HepG2 (cell line): ENCODE results near the gene SWSAP1. TPM values are rescaled to one million over a fixed set of nuclear protein-coding genes. Genes with fewer than 3 reads are reported as not detected.

Experiments
- ADNP ChIP-seq: sonication (generic); formaldehyde crosslinking; IDR thresholded peaks from 2 replicates; pipeline ENCODE4 v1.4.0; 2020; ENCODE audit warnings: missing genetic modification reagents
- HDAC1 ChIP-seq: sonication (generic); formaldehyde crosslinking; IDR thresholded peaks from 2 replicates; pipeline ENCODE4 v1.5.1; 2020; ENCODE audit warnings: mild to moderate bottlenecking, missing genetic modification reagents
- HNF1A ChIP-seq, 2 experiments: sonication (generic) in 1 of 2; formaldehyde crosslinking in 1 of 2; IDR thresholded peaks; 2 replicates each; pipeline versions ENCODE4 v1.4.0 to v1.6.1; 2016 to 2020; ENCODE audit warnings: borderline replicate concordance in 1 of 2, low read depth in 1 of 2, mild to moderate bottlenecking in 1 of 2, missing genetic modification reagents in 1 of 2
- MIXL1 ChIP-seq: IDR thresholded peaks from 2 replicates; pipeline ENCODE4 v1.6.1; 2016
- MTF2 ChIP-seq: sonication (generic); formaldehyde crosslinking; IDR thresholded peaks from 2 replicates; pipeline ENCODE4 v1.5.0; 2020; ENCODE audit warnings: missing genetic modification reagents, borderline replicate concordance
- ONECUT2 ChIP-seq: sonication (generic); formaldehyde crosslinking; IDR thresholded peaks from 2 replicates; pipeline ENCODE4 v1.4.0; 2020; ENCODE audit warnings: missing genetic modification reagents
- SMYD3 ChIP-seq: sonication (generic); formaldehyde crosslinking; IDR thresholded peaks from 2 replicates; pipeline ENCODE4 v1.8.1; 2023; ENCODE audit warnings: mild to moderate bottlenecking, missing genetic modification reagents
- TRIM22 ChIP-seq: fragments of 450-650 bp; IDR thresholded peaks from 2 replicates; pipeline ENCODE4 v1.6.1; 2017
- ZNF18 ChIP-seq: sonication (generic); formaldehyde crosslinking; IDR thresholded peaks from 2 replicates; pipeline ENCODE4 v1.8.0; 2022; ENCODE audit warnings: mild to moderate bottlenecking, missing genetic modification reagents; ENCODE audit not compliant: insufficient replicate concordance
- ZNF24 ChIP-seq: fragments of 450-650 bp; IDR thresholded peaks from 2 replicates; pipeline ENCODE4 v1.6.1; 2017; ENCODE audit warnings: antibody characterized with exemption, mild to moderate bottlenecking
- polyA plus RNA-seq, 8 experiments: library from polyadenylated mRNA; depleted of rRNA in 3 of 8; stranded (reverse) in 7 of 8; unstranded in 1 of 8; fragments of >200 nt; fragmentation: Illumina TruSeq in 4 of 8; extraction: Trizol in 4 of 8; gene quantifications; 2 replicates each; pipeline versions ENCODE4 v1.2.1 to v1.2.3, GENCODE V29; 2011 to 2016; ENCODE audit warnings: low read depth in 4 of 8, missing spikeins in 1 of 8, mixed read lengths in 1 of 8; ENCODE audit not compliant: insufficient read depth in 1 of 8
- total RNA-seq, 5 experiments: library from RNA; depleted of rRNA; stranded (reverse); fragments of >200 nt; fragmentation: Illumina TruSeq; extraction: Trizol; gene quantifications; 2 replicates each; pipeline ENCODE4 v1.2.3, GENCODE V29; 2016; ENCODE audit warnings: low read depth in 1 of 5
- TF ChIP-seq, protein P1 (sequence below): sonication (generic); formaldehyde crosslinking; IDR thresholded peaks from 2 replicates; pipeline ENCODE4 v1.4.0; 2020; ENCODE audit warnings: mild to moderate bottlenecking, low read depth, missing genetic modification reagents
- TF ChIP-seq, protein P2 (sequence below): IDR thresholded peaks from 2 replicates; pipeline ENCODE4 v1.6.1; 2016; ENCODE audit warnings: mild to moderate bottlenecking
- TF ChIP-seq, protein P3 (sequence below): sonication (generic); formaldehyde crosslinking; IDR thresholded peaks from 2 replicates; pipeline ENCODE4 v1.5.1; 2020; ENCODE audit warnings: mild to moderate bottlenecking, missing genetic modification reagents, moderate library complexity

SWSAP1 gene
- total and polyA plus RNA-seq, 2 of the 13 experiments (the other 11 are each of a cell fraction or from before 2014, with no cell fraction given) = 2.7 to 3.3 TPM

- TF ChIP-seq HNF1A (IDR thresholded peaks at IDR 0.05; ENCODE audit: low read depth) = no peak
- no peak for TF ChIP-seq HNF1A (CRISPR knock-in tag; IDR thresholded peaks at IDR 0.05; ENCODE audit: borderline replicate concordance)
- TF ChIP-seq MIXL1 (CRISPR knock-in tag) = no peak
- peak; percentile 40; the same call in 1 of the 2 replicates for TF ChIP-seq HDAC1 (CRISPR knock-in tag)
- TF ChIP-seq MTF2 (CRISPR knock-in tag) = no peak
- TF ChIP-seq, protein P1, sequence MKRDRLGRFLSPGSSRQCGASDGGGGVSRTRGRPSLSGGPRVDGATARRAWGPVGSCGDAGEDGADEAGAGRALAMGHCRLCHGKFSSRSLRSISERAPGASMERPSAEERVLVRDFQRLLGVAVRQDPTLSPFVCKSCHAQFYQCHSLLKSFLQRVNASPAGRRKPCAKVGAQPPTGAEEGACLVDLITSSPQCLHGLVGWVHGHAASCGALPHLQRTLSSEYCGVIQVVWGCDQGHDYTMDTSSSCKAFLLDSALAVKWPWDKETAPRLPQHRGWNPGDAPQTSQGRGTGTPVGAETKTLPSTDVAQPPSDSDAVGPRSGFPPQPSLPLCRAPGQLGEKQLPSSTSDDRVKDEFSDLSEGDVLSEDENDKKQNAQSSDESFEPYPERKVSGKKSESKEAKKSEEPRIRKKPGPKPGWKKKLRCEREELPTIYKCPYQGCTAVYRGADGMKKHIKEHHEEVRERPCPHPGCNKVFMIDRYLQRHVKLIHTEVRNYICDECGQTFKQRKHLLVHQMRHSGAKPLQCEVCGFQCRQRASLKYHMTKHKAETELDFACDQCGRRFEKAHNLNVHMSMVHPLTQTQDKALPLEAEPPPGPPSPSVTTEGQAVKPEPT (CRISPR knock-in tag) = no peak
- no peak for TF ChIP-seq TRIM22
- TF ChIP-seq SMYD3 (CRISPR knock-in tag) = no peak
- TF ChIP-seq ONECUT2 (CRISPR knock-in tag) = no peak
- TF ChIP-seq, protein P2, sequence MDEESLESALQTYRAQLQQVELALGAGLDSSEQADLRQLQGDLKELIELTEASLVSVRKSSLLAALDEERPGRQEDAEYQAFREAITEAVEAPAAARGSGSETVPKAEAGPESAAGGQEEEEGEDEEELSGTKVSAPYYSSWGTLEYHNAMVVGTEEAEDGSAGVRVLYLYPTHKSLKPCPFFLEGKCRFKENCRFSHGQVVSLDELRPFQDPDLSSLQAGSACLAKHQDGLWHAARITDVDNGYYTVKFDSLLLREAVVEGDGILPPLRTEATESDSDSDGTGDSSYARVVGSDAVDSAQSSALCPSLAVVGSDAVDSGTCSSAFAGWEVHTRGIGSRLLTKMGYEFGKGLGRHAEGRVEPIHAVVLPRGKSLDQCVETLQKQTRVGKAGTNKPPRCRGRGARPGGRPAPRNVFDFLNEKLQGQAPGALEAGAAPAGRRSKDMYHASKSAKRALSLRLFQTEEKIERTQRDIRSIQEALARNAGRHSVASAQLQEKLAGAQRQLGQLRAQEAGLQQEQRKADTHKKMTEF (CRISPR knock-in tag) = peak; percentile 53; the same call in 1 of the 2 replicates
- peak; percentile 91 for TF ChIP-seq ADNP (CRISPR knock-in tag)
- TF ChIP-seq ZNF24 = no peak
- TF ChIP-seq, protein P3, sequence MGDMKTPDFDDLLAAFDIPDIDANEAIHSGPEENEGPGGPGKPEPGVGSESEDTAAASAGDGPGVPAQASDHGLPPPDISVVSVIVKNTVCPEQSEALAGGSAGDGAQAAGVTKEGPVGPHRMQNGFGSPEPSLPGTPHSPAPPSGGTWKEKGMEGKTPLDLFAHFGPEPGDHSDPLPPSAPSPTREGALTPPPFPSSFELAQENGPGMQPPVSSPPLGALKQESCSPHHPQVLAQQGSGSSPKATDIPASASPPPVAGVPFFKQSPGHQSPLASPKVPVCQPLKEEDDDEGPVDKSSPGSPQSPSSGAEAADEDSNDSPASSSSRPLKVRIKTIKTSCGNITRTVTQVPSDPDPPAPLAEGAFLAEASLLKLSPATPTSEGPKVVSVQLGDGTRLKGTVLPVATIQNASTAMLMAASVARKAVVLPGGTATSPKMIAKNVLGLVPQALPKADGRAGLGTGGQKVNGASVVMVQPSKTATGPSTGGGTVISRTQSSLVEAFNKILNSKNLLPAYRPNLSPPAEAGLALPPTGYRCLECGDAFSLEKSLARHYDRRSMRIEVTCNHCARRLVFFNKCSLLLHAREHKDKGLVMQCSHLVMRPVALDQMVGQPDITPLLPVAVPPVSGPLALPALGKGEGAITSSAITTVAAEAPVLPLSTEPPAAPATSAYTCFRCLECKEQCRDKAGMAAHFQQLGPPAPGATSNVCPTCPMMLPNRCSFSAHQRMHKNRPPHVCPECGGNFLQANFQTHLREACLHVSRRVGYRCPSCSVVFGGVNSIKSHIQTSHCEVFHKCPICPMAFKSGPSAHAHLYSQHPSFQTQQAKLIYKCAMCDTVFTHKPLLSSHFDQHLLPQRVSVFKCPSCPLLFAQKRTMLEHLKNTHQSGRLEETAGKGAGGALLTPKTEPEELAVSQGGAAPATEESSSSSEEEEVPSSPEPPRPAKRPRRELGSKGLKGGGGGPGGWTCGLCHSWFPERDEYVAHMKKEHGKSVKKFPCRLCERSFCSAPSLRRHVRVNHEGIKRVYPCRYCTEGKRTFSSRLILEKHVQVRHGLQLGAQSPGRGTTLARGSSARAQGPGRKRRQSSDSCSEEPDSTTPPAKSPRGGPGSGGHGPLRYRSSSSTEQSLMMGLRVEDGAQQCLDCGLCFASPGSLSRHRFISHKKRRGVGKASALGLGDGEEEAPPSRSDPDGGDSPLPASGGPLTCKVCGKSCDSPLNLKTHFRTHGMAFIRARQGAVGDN = peak; percentile 83
- no peak for TF ChIP-seq ZNF18 (CRISPR knock-in tag)
Measured at GRCh38 chr19:11382898-11383705, 8.6 kb downstream of the SWSAP1 start (continued).
